H9 (cell line): ENCODE data around the gene AHI1. TPM values are rescaled to one million over a fixed set of nuclear protein-coding genes. Genes with fewer than 3 reads are reported as not detected.

ENCODE experiments used
- DNase-seq: peaks from one replicate; pipeline ENCODE4 v3.0.0-alpha.2; 2017
- H2AFZ ChIP-seq: one replicate; pipeline ENCODE4 v1.6.1; 2013; ENCODE audit warnings: mild to moderate bottlenecking, low read length, control low read depth, moderate library complexity
- H2AK5ac ChIP-seq: 2 replicates; pipeline ENCODE4 v1.6.1; 2013; ENCODE audit warnings: low read length, control low read depth, mixed read lengths; ENCODE audit not compliant: insufficient read length
- H2BK120ac ChIP-seq: one replicate; pipeline ENCODE4 v1.6.1; 2013; ENCODE audit warnings: low read depth, mild to moderate bottlenecking, low read length, control low read depth, inconsistent platforms; ENCODE audit not compliant: poor library complexity, severe bottlenecking
- H2BK12ac ChIP-seq: 2 replicates; pipeline ENCODE4 v1.6.1; 2013; ENCODE audit warnings: low read length, control low read depth, mixed read lengths, low read depth; ENCODE audit not compliant: insufficient read length
- H2BK15ac ChIP-seq: 2 replicates; pipeline ENCODE4 v1.6.1; 2013; ENCODE audit warnings: low read depth, low read length, control low read depth
- H2BK20ac ChIP-seq: one replicate; pipeline ENCODE4 v1.6.1; 2013; ENCODE audit warnings: low read depth, mild to moderate bottlenecking, low read length, control low read depth, inconsistent platforms; ENCODE audit not compliant: poor library complexity, severe bottlenecking
- H2BK5ac ChIP-seq: 2 replicates; pipeline ENCODE4 v1.6.1; 2013; ENCODE audit warnings: low read length, control low read depth, mixed read lengths; ENCODE audit not compliant: insufficient read length
- H3K14ac ChIP-seq: 2 replicates; pipeline ENCODE4 v1.6.1; 2013; ENCODE audit warnings: low read length, control low read depth; ENCODE audit not compliant: insufficient read depth
- H3K18ac ChIP-seq: 2 replicates; pipeline ENCODE4 v1.6.1; 2013; ENCODE audit warnings: low read depth, mild to moderate bottlenecking, mixed read lengths, low read length, control low read depth; ENCODE audit not compliant: insufficient read length
- H3K23ac ChIP-seq: 2 replicates; pipeline ENCODE4 v1.6.1; 2013; ENCODE audit warnings: low read length, control low read depth, mixed read lengths, low read depth; ENCODE audit not compliant: insufficient read length
- H3K23me2 ChIP-seq: 2 replicates; pipeline ENCODE4 v1.6.1; 2013; ENCODE audit warnings: low read depth, mild to moderate bottlenecking, mixed read lengths, low read length, control low read depth; ENCODE audit not compliant: insufficient read length, poor library complexity, severe bottlenecking
- H3K27ac ChIP-seq: 2 replicates; pipeline ENCODE4 v1.5.1; 2013; ENCODE audit warnings: low read length, control low read depth, mixed read lengths, low read depth; ENCODE audit not compliant: insufficient read length
- H3K27me3 ChIP-seq: 2 replicates; pipeline ENCODE4 v1.6.1; 2013; ENCODE audit warnings: low read length, control low read depth, inconsistent platforms; ENCODE audit not compliant: insufficient read depth
- H3K4ac ChIP-seq: 2 replicates; pipeline ENCODE4 v1.6.1; 2013; ENCODE audit warnings: low read depth, mild to moderate bottlenecking, control low read depth, inconsistent platforms, low read length, moderate library complexity
- H3K4me1 ChIP-seq: 2 replicates; pipeline ENCODE4 v1.6.1; 2013; ENCODE audit warnings: low read length, control low read depth, inconsistent platforms; ENCODE audit not compliant: insufficient read depth
- H3K4me2 ChIP-seq: 2 replicates; pipeline ENCODE4 v1.6.1; 2013; ENCODE audit warnings: low read length, control low read depth, mixed read lengths; ENCODE audit not compliant: insufficient read length, insufficient read depth
- H3K56ac ChIP-seq: 2 replicates; pipeline ENCODE4 v1.6.1; 2013; ENCODE audit warnings: low read depth, mild to moderate bottlenecking, mixed read lengths, low read length, control low read depth; ENCODE audit not compliant: insufficient read length
- H3K79me1 ChIP-seq: 2 replicates; pipeline ENCODE4 v1.6.1; 2013; ENCODE audit warnings: low read depth, mild to moderate bottlenecking, moderate library complexity, low read length, control low read depth, inconsistent platforms; ENCODE audit not compliant: insufficient read depth, poor library complexity, severe bottlenecking
- H3K79me2 ChIP-seq: 2 replicates; pipeline ENCODE4 v1.6.1; 2013; ENCODE audit warnings: low read length, control low read depth, inconsistent platforms; ENCODE audit not compliant: insufficient read depth
- H3K9ac ChIP-seq: 2 replicates; pipeline ENCODE4 v1.6.1; 2013; ENCODE audit warnings: low read length, control low read depth, mixed read lengths; ENCODE audit not compliant: insufficient read length; ENCODE audit errors: extremely low read depth
- H3K9me3 ChIP-seq: one replicate; pipeline ENCODE4 v1.6.1; 2013; ENCODE audit warnings: low read depth, low read length, inconsistent platforms; ENCODE audit not compliant: control insufficient read depth
- H3T11ph ChIP-seq: one replicate; pipeline ENCODE4 v1.6.1; 2013; ENCODE audit warnings: mild to moderate bottlenecking, low read length, control low read depth, inconsistent platforms
- H4K20me1 ChIP-seq: one replicate; pipeline ENCODE4 v1.6.1; 2013; ENCODE audit not compliant: control insufficient read depth, insufficient read length, insufficient read depth
- H4K5ac ChIP-seq: 2 replicates; pipeline ENCODE4 v1.6.1; 2013; ENCODE audit warnings: low read depth, mild to moderate bottlenecking, mixed read lengths, low read length, control low read depth; ENCODE audit not compliant: insufficient read length
- H4K8ac ChIP-seq: replicated peaks from 2 replicates; pipeline ENCODE4 v1.6.1; 2013; ENCODE audit warnings: low read length, control low read depth, mixed read lengths, low read depth; ENCODE audit not compliant: insufficient read length
- H4K91ac ChIP-seq: 2 replicates; pipeline ENCODE4 v1.6.1; 2013; ENCODE audit warnings: low read depth, mild to moderate bottlenecking, moderate library complexity, mixed read lengths, low read length, control low read depth; ENCODE audit not compliant: insufficient read length
- H3K27ac Mint-ChIP-seq, 3 experiments: 2 replicates in 2 of 3; 3 replicates in 1 of 3; pipeline ENCODE4 v1.8.0; 2020 to 2021; ENCODE audit warnings: mixed read lengths in 3 of 3, mild to moderate bottlenecking in 1 of 3, moderate library complexity in 1 of 3
- H3K27me3 Mint-ChIP-seq: 2 replicates; pipeline ENCODE4 v1.8.0; 2021; ENCODE audit warnings: low read depth, mild to moderate bottlenecking, moderate library complexity, mixed read lengths
- H3K36me3 Mint-ChIP-seq, 3 experiments: 2 replicates in 2 of 3; 3 replicates in 1 of 3; pipeline ENCODE4 v1.8.0; 2020 to 2021; ENCODE audit warnings: low read depth in 3 of 3, mixed read lengths in 3 of 3; ENCODE audit not compliant: insufficient read depth in 1 of 3
- H3K4me1 Mint-ChIP-seq, 2 experiments: 2 replicates each; pipeline ENCODE4 v1.8.0; 2020; ENCODE audit warnings: mixed read lengths in 2 of 2
- H3K4me3 Mint-ChIP-seq, 2 experiments: 2 replicates in 1 of 2; 3 replicates in 1 of 2; pipeline ENCODE4 v1.8.0; 2020 to 2021; ENCODE audit warnings: mild to moderate bottlenecking in 2 of 2, mixed read lengths in 2 of 2, moderate library complexity in 1 of 2
- H3K9me3 Mint-ChIP-seq, 2 experiments: 2 replicates in 1 of 2; 3 replicates in 1 of 2; pipeline ENCODE4 v1.8.0; 2020; ENCODE audit warnings: mild to moderate bottlenecking in 2 of 2, mixed read lengths in 2 of 2, moderate library complexity in 1 of 2
- total RNA-seq: library from RNA; stranded (reverse); gene quantifications from 2 replicates; pipeline ENCODE4 v1.2.1, GENCODE V29; 2021
- TF ChIP-seq, protein P1 (sequence below): fragments of 200-600 bp; sonication (generic); conservative IDR thresholded peaks from 3 replicates; pipeline ENCODE4 v1.8.0; 2021; ENCODE audit warnings: antibody characterized with exemption, mild to moderate bottlenecking

Gene AHI1
- total RNA-seq, 1 experiment from 2014 or later: 9.9 TPM

DNA sequence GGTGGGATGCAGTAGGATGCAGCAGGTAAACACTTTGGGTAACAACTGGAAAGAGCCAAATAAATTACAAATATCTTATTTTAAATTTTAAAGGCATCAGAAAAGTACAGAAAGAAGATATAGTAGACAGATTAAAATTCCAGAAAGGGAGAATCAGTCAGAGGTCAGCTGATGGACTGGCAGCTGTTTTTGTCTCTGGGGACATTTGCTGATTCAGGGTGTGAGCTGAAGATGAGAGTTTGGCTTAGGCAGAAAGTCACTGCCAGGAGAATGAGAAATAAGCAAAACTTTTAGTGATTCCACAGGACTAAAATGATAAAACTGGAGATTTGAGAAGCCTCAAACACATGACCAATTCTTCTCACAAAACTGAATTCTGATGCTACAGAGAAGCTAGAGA lies 39.5 kb downstream of the AHI1 start:
- Histone ChIP-seq H2BK20ac (no peak overlapping the region), H3K4ac (no peak overlapping the region), H3K79me2 (no peaks in the 10 kb centered on the region), H3K79me1 (no peaks in the 10 kb centered on the region), H3K4me2 (no peak overlapping the region), H3K27me3 (no peaks in the 10 kb centered on the region), H4K20me1 (no peaks in the 10 kb centered on the region), H3K9ac (no peak overlapping the region), H4K91ac (no peak overlapping the region), H3K23ac (no peak overlapping the region), H3K27ac (no peak overlapping the region), H3K14ac (no peak overlapping the region), H3T11ph (no peak overlapping the region), H2AK5ac (no peak overlapping the region), H2BK120ac (no peak overlapping the region), H2BK12ac (no peak overlapping the region), H4K8ac (no peak overlapping the region), H3K56ac (no peak overlapping the region), H3K18ac (no peak overlapping the region), H2BK5ac (no peak overlapping the region), H2AFZ (no peak overlapping the region), H4K5ac (no peak overlapping the region), H3K9me3 (no peaks in the 10 kb centered on the region), H3K23me2 (no peaks in the 10 kb centered on the region), H3K4me1 (no peaks in the 10 kb centered on the region), H2BK15ac (no peak overlapping the region)
- Mint-ChIP-seq H3K27ac (peak overlapping the region in 2 of 3 experiments; percentile 10 to 36; a peak in 2 of 7 replicates), H3K27me3 (no peaks in the 10 kb centered on the region), H3K4me3 (no peak overlapping the region), H3K4me1 (no peaks in the 10 kb centered on the region), H3K36me3 (0 out of 7 replicates have a peak, but pooled peaks cover 0 to 5% (median 0%) of the 10 kb centered on the region in 3 experiments), H3K9me3 (no peaks in the 10 kb centered on the region)
- TF ChIP-seq, protein P1, sequence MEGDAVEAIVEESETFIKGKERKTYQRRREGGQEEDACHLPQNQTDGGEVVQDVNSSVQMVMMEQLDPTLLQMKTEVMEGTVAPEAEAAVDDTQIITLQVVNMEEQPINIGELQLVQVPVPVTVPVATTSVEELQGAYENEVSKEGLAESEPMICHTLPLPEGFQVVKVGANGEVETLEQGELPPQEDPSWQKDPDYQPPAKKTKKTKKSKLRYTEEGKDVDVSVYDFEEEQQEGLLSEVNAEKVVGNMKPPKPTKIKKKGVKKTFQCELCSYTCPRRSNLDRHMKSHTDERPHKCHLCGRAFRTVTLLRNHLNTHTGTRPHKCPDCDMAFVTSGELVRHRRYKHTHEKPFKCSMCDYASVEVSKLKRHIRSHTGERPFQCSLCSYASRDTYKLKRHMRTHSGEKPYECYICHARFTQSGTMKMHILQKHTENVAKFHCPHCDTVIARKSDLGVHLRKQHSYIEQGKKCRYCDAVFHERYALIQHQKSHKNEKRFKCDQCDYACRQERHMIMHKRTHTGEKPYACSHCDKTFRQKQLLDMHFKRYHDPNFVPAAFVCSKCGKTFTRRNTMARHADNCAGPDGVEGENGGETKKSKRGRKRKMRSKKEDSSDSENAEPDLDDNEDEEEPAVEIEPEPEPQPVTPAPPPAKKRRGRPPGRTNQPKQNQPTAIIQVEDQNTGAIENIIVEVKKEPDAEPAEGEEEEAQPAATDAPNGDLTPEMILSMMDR: no peak
- no peak for DNase-seq
